Nephron progenitor cell (in vitro differentiated cells): Measurements from ENCODE around the gene TCHHL1.

Experiments used
- DNase-seq: peaks from one replicate; pipeline ENCODE4 v3.0.0; 2021
- H3K27ac Mint-ChIP-seq: 2 replicates; pipeline ENCODE4 v1.8.0; 2021; ENCODE audit warnings: mild to moderate bottlenecking, moderate library complexity, mixed read lengths
- H3K27me3 Mint-ChIP-seq: 2 replicates; pipeline ENCODE4 v1.8.0; 2021; ENCODE audit warnings: mild to moderate bottlenecking, low read depth, mixed read lengths; ENCODE audit not compliant: poor library complexity
- H3K36me3 Mint-ChIP-seq: 2 replicates; pipeline ENCODE4 v1.8.0; 2021; ENCODE audit warnings: low read depth, mixed read lengths
- H3K4me1 Mint-ChIP-seq: 2 replicates; pipeline ENCODE4 v1.8.0; 2021; ENCODE audit warnings: mixed read lengths
- H3K4me3 Mint-ChIP-seq: 2 replicates; pipeline ENCODE4 v1.8.0; 2021; ENCODE audit warnings: mild to moderate bottlenecking, moderate library complexity, mixed read lengths
- H3K9me3 Mint-ChIP-seq: 2 replicates; pipeline ENCODE4 v1.8.0; 2021; ENCODE audit warnings: mild to moderate bottlenecking, moderate library complexity, mixed read lengths
- CTCF ChIP-seq: fragments of 200-600 bp; sonication (generic); IDR thresholded peaks from 2 replicates; pipeline ENCODE4 v1.5.0; 2021; ENCODE audit warnings: antibody characterized with exemption

Gene TCHHL1

DNA sequence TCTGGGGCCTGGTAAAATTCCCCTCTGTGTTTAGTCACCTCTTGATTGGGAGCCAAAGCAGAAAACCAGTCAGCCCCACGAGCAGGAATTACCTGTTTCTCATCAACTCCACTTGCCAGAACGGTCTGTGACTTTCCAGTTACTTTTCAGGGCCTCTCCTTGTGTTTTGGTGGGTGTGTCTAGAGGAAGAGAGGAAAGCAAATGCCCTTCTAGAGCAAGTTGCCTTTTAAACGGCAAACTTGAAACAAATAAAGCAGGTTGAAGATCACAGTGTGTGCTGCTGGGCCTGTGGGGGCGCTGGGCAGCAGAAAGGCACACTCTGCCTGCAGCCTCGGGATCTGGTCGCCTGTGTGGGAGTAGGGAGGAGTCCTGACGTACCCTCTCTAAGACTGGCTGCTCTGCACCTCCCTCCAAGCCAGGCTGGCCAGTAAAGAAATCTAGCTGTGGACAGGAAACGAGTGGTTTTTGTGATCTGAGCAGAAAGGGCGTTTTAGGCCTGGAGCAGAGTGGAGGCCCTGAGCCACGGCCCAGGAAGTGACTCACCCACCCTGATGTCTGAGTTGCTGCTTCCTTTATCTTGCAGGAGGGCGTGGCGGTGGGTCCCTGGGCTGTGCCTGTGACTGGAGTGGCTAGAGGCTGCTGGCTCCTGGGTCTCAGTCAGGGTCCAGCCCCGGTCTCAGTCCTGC lies 41.0 kb downstream of the TCHHL1 start:
- Mint-ChIP-seq H3K4me3 (peak overlapping the region; percentile 77), H3K9me3 (no peaks in the 10 kb centered on the region), H3K36me3 (no peaks in the 10 kb centered on the region), H3K4me1 (peaks cover 30% of the 10 kb centered on the region), H3K27me3 (peaks cover 7% of the 10 kb centered on the region), H3K27ac (peak overlapping the region; percentile 96)
- peak; percentile 55 for TF ChIP-seq CTCF
- peak; percentile 78 for DNase-seq

GRCh38 chr1:152047413-152047729 lies 41.5 kb downstream of the TCHHL1 start:
- Mint-ChIP-seq H3K27ac (peak overlapping the region; percentile 96), H3K27me3 (peaks cover 3% of the 10 kb centered on the region), H3K36me3 (no peaks in the 10 kb centered on the region), H3K4me1 (peaks cover 30% of the 10 kb centered on the region), H3K4me3 (peak overlapping the region; percentile 77), H3K9me3 (no peaks in the 10 kb centered on the region)
- peak; percentile 4 for DNase-seq
- TF ChIP-seq CTCF, result no peak

DNA sequence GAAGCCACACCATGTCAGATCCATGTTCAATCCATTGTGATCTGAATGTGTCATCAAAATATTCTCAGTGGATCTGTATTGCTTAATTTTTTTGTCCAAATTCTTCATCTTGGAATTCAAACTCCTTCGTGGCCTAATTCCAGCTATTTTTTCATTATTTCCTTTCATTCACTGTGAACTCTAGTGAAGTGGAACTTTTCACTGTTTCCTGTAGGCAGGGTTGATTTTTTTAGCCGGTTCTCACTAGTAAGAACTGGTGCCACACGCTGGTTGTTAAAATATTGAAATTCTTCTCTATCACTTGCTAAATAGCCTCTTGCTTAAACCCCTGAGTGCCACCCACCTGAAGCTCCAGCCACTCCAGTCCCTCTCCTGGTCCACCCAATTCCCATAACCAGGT lies 44.5 kb downstream of the TCHHL1 start:
- peaks cover 3% of the 10 kb centered on the region for H3K27me3 Mint-ChIP-seq
- no peak overlapping the region for H3K27ac Mint-ChIP-seq
- DNase-seq, result no peak
- no peaks in the 10 kb centered on the region for H3K9me3 Mint-ChIP-seq
- TF ChIP-seq CTCF, result no peak
- H3K4me1 Mint-ChIP-seq, result peaks cover 22% of the 10 kb centered on the region
- no peaks in the 10 kb centered on the region for H3K36me3 Mint-ChIP-seq
- no peak overlapping the region for H3K4me3 Mint-ChIP-seq

GRCh38 chr1:152043870-152044269 lies 45.0 kb downstream of the TCHHL1 start:
- no peaks in the 10 kb centered on the region for H3K36me3 Mint-ChIP-seq
- no peaks in the 10 kb centered on the region for H3K9me3 Mint-ChIP-seq
- H3K4me3 Mint-ChIP-seq, result no peak overlapping the region
- H3K4me1 Mint-ChIP-seq, result peaks cover 22% of the 10 kb centered on the region
- no peak for DNase-seq
- H3K27ac Mint-ChIP-seq, result no peak overlapping the region
- H3K27me3 Mint-ChIP-seq, result peaks cover 3% of the 10 kb centered on the region
- TF ChIP-seq CTCF, result no peak

DNA sequence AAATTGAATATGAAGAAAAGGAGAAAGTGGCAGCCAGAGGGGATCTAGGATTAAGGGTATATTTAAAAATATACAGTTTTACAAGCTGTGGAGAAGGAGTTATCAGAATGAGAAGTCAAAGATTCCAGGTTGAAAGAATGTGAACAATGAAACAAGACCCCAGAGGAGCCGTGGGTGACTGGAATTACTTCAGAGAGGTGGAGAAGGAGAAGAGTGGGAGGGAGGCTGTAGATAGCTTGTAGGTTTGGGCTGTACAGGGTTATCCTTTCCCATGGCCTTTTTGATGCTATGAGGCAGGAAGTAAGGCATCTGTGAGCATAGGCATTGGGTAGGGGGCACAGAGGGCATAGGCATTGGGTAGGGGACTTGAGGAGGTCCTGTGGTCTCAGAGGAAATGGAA lies 46.8 kb downstream of the TCHHL1 start:
- Mint-ChIP-seq H3K36me3 (no peaks in the 10 kb centered on the region), H3K27ac (no peak overlapping the region), H3K4me1 (peaks cover 8% of the 10 kb centered on the region), H3K9me3 (no peaks in the 10 kb centered on the region), H3K4me3 (no peak overlapping the region), H3K27me3 (no peaks in the 10 kb centered on the region)
- no peak for TF ChIP-seq CTCF
- no peak for DNase-seq

DNA sequence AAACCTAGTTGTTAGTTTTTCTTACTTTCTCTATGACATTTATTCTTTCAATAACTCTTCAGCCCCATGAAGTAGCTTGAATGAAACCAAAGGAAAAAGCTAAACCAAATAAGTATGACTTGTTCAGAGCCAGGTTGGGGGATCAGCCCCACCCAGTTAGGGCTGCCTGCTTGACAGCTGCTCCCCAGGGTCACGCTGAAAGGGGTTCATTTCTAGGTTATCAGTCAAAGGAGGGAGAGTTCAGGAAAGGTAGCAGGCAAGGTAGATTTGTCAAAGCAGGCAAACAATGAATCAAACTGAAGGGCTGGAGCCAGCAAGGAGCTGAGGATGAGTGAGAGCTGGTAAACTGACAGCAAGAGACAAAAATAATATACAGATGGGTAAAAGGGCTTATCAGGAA lies 49.0 kb downstream of the TCHHL1 start:
- no peaks in the 10 kb centered on the region for H3K9me3 Mint-ChIP-seq
- peaks cover 28% of the 10 kb centered on the region for H3K4me1 Mint-ChIP-seq
- DNase-seq, result no peak
- no peak overlapping the region for H3K4me3 Mint-ChIP-seq
- H3K36me3 Mint-ChIP-seq, result no peaks in the 10 kb centered on the region
- TF ChIP-seq CTCF, result no peak
- H3K27me3 Mint-ChIP-seq, result no peaks in the 10 kb centered on the region
- no peak overlapping the region for H3K27ac Mint-ChIP-seq
